ENCODE results near the gene CDH16. TPM values are rescaled to one million over a fixed set of nuclear protein-coding genes. Genes with fewer than 3 reads are reported as not detected.

The CDH16 gene
- total and polyA plus RNA-seq, 2 of the 13 experiments (the other 11 are each of a cell fraction or from before 2014, with no cell fraction given) = 2.7 to 3.9 TPM

- no peak for TF ChIP-seq AGO2 (optimal IDR thresholded peaks at IDR 0.05; ENCODE audit: low read depth, low read length)
- TF ChIP-seq PRPF4 (IDR thresholded peaks at IDR 0.05; ENCODE audit: low read depth, low read length, poor library complexity, severe bottlenecking) = no peak
- TF ChIP-seq NFE2L2 (IDR thresholded peaks at IDR 0.05; ENCODE audit: low read length) = no peak
- 0 out of 2 replicates have a peak, but pooled peaks have one; percentile 54 for TF ChIP-seq ZIK1 (CRISPR knock-in tag; IDR thresholded peaks at IDR 0.05; ENCODE audit: borderline replicate concordance, low read depth)
- no peak for TF ChIP-seq ZFP36L2 (CRISPR knock-in tag; IDR thresholded peaks at IDR 0.05)
- no peak for TF ChIP-seq ZNF550 (CRISPR knock-in tag; IDR thresholded peaks at IDR 0.05; ENCODE audit: borderline replicate concordance)
- TF ChIP-seq JDP2 (CRISPR knock-in tag; IDR thresholded peaks at IDR 0.05; ENCODE audit: borderline replicate concordance) = no peak
- TF ChIP-seq KLF9 (CRISPR knock-in tag; IDR thresholded peaks at IDR 0.05; ENCODE audit: low read depth) = 0 out of 2 replicates have a peak, but pooled peaks have one; percentile 15
- no peak; the same call in 1 of the 2 replicates for TF ChIP-seq GFI1 (CRISPR knock-in tag; IDR thresholded peaks at IDR 0.05; ENCODE audit: borderline replicate concordance)
- peak; percentile 63; the same call in 1 of the 2 replicates for TF ChIP-seq SNAPC4 (CRISPR knock-in tag; IDR thresholded peaks at IDR 0.05)
- peak; percentile 74 for TF ChIP-seq TCF7 (IDR thresholded peaks at IDR 0.05; ENCODE audit: low read depth)
- no peak for TF ChIP-seq ZNF263 (CRISPR knock-in tag; IDR thresholded peaks at IDR 0.05)
- TF ChIP-seq GPN1 (CRISPR knock-in tag; IDR thresholded peaks at IDR 0.05; ENCODE audit: borderline replicate concordance) = no peak
- no peak for TF ChIP-seq ZNF10 (CRISPR knock-in tag; IDR thresholded peaks at IDR 0.05; ENCODE audit: borderline replicate concordance, low read depth)
- TF ChIP-seq SRF (IDR thresholded peaks at IDR 0.05; ENCODE audit: low read depth, low read length) = no peak
- TF ChIP-seq HNRNPUL1 (IDR thresholded peaks at IDR 0.05; ENCODE audit: low read depth, low read length) = no peak
- no peak for TF ChIP-seq ZBTB8A (CRISPR knock-in tag; IDR thresholded peaks at IDR 0.05; ENCODE audit: borderline replicate concordance, low read depth)
- TF ChIP-seq NR2C2 (CRISPR knock-in tag; IDR thresholded peaks at IDR 0.05; ENCODE audit: borderline replicate concordance) = peak; percentile 49; the same call in 1 of the 2 replicates
- TF ChIP-seq RXRB (CRISPR knock-in tag; IDR thresholded peaks at IDR 0.05; ENCODE audit: borderline replicate concordance) = peak; percentile 93
- TF ChIP-seq NAIF1 (CRISPR knock-in tag; IDR thresholded peaks at IDR 0.05; ENCODE audit: borderline replicate concordance) = no peak
- no peak for TF ChIP-seq BCLAF1 (IDR thresholded peaks at IDR 0.05)
Measured at GRCh38 chr16:66905633-66906539, 12.8 kb downstream of the CDH16 start (continued).

Measured in HepG2 (cell line).